GM18907 (cell line): Measurements from ENCODE around the gene RAB43.
A peak's percentile ranks its signal among the peaks of the same experiment; 100 is the strongest.
"Not testable (repeated sequence)": the region's sequence is repeated elsewhere in the genome, so short reads cannot be mapped to it uniquely, and the experiment has no call there.

Experiments used
- ATAC-seq: cut with Tn5 transposase; IDR thresholded peaks from one replicate; pipeline ENCODE4 v1.9.1; 2021; ENCODE audit warnings: mild to moderate bottlenecking, moderate library complexity; ENCODE audit not compliant: unreplicated experiment

The RAB43 gene

DNA sequence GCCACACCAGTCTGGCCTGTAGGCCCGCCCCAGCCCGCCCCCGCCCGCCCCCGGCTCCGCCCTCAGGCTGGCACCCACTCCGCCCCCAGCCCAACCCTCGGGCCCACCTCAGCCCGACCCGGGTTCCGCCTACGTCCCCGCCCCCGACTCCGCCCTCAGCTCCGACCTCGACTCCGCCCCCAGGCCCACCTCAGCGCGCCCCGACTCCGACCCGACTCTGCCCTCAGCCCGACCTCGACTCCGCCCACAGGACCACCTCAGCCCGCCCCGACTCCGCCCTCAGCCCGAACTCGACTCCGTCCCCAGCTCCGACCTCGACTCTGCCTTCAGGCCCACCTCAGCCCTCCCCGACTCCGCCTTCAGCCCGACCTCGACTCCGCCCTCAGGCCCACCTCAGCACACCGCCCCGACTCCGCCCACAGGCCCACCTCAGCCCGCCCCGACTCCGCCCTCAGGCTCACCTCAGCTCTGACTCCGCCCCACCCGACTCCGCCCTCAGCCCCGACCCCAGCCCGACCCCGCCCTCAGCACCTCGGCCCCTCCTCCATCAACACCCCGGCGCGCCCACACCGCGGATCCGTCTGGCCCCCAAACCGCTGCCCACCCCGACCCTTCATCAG lies at the start of gene RAB43:
Gene RAB43 (minus strand): TSS at position 13 of the 620 bp plus-strand sequence. CDS start 315 bp downstream, outside the sequence.
- ATAC-seq = peak; percentile 42

DNA sequence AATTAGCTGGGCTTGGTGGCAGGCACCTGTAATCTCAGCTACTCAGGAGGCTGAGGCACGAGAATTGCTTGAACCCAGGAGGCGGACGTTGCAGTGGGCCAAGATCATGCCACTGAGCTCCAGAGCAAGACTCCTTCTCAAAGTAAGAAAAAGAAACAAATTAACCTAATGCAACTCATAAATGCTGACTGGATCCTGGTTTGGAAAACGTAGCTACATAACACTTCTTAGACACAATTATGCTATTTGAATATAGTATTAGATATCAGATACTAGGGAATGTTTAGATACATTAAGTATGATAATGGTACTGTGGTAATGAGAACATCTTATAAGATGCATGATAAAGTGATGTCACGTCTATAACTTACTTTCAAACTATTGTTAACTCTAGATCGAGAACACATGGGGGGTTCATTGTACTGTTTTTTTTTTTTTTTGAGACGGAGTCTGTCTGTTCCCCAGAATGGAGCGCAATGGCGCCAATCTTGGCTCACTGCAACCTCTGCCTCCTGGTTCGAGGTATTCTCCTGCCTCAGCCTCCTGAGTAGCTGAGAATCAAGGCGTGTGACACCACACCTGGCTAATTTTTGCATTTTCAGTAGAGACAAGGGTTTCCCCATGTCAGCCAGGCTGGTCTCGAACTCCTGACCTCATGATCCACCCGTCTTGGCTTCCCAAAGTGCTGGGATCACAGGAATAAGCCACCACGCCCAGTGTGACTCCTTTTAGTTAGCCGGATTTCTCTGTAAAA lies 45.2 kb upstream of the RAB43 start:
- no peak for ATAC-seq

DNA sequence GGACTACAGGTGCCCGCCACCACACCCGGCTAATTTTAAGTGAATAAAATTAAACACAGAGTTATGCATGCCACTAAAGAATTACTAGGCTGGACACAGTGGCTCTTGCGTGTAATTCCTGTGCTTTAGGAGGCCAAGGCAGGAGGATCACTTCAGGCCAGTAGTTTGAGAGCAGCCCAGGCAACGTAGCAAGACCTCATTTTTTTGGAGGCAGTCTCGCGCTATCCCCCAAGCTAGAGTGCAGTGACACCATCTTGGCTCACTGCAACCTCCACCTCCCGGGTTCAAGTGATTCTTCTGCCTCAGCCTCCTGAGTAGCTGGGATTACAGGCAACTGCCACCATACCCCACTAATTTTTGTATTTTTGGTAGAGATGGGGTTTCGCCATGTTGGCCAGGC lies 44.0 kb upstream of the RAB43 start:
- ATAC-seq = not testable (repeated sequence)

DNA sequence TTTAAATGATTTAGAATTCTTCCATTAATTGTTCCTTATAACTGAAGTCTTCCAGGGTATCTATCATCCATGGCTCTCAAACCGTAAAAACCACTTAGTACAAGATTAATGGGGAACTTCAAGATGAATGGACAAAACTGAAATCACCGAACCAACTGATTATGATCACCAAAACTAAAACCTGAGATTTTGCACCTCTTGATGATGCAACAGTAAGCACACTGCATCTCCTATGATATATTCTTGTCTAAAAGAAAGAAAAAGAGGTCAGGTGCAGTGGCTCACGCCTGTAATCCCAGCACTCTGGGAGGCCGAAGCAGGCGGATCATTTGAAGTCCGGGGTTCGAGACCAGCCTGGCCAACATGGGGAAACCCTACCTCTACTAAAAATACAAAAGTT lies 42.9 kb upstream of the RAB43 start:
- no peak for ATAC-seq

DNA sequence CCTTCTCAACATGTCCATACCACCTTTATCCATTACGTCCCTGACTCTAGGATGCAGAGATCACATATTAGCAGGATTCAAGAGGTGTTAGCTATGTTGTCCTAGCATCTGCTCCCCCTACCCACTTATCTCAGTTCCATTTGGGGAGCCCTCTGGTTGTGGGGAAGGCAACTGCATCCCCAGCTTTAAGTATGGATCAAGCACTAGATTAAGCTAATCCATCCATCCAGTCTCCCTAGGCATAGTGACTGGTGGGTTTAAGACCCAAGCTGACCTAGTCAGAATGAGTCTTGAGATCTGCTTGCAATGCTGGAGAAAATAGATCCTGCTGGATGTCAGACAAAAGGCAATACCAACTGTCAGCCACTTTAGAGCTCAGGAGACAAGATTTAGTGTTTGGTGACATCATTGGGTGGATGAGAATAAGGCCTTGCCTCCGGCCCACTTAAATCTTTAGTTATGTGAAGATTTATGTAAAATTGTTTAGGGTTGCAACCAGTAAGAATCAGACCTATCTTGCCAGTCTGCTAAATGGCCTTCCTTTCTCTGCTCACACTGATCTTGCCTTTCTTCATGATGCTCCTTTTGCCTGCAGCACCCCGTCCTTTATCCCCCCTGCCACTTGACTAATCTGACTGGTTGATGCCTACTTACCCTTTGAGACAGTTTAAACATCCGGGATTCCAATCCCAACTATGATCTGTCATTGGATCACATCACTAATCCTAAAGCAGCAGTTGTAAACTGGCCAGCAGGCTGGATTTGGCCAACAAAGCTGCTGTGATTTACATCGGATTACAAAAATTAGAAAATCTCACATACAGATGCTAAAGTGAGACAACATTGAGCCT lies 41.4 kb upstream of the RAB43 start:
- ATAC-seq = no peak

DNA sequence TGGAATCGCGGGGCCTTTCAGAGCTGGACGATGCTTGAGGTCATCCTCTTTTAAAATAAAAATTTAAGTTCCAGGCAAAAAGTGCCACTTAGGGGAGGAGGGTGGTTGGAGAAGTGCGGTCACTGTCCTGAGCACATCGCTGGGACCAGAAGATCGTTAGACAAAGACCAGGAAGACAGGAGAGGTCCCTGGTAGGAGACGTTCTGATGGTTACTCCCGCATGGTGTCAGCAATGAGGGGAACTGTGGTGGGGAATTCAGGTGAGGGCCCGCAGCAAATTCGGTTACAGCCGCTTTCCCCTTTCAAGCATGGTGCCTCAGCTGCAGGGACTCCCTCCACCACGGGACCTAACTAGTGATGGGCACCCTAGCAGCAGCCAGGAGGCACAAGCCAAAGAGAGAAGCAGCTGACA lies 40.3 kb upstream of the RAB43 start:
- no peak for ATAC-seq

DNA sequence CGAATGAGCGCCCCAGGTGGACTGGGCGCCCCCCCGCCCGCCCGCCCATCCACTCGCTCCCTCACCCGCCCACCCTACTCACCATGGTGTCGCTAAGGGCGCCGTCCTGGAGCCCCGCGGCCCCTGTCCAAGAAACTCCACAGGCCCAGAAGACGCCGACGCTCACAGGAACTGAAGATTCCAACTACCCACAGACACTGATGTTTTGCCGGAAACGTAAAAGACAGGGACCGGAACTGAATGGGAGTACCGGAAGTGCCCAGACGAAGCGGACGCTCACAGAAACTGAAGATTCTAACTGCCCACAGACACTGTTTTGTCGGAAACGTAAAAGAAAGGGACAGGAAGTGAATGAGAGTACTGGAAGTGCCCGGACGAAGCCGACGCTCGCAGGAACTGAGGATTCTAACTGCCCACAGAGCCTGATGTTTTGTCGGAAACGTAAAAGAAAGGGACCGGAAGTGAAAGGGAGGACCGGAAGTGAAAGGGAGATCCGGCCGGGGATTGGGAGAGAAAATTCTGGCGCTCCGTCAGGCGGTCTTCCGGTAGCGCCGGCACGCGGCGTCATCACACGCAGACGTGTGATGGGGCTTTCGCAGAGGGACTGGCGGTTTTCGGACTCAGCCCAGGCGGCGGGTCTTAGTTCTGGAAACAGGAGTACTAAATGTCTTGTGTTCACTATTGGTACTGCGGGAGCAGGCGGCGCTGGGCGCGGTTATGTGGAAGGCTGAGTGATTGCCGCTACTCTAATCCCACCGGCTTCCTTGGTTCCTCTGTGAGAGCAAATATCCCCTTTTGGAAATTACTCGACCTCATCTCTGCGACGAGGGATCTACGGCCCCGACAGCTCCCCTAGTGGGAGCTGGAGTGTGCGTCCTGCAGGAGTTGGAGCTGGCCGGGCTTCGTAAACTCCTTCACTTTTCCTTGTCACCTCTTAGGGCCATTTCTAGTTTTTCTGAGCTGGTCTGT lies 39.6 kb upstream of the RAB43 start, which contains the start of gene ISY1:
Gene ISY1 (minus strand): TSS at position 173 of the 969 bp plus-strand sequence. CDS start 88 bp downstream, at position 85.
- peak; percentile 81 for ATAC-seq

DNA sequence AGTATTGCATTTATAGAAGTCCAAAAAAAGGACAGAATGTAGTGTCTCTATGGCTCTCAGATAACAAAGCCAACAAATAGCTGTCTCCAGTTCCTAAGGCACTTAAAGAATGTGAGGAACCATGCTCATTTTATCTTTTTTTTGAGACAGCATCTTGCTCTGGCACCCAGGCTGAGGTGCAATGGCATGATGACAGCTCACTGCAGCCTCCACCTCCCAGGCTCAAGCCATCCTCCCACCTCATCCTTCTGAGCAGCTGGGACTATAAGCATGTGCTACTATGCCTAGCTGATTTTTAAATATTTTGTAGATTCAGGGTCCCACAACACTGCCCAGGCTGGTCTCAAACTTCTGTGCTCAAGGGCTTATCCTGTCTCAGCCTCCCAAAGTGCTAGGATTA lies 23.2 kb upstream of the RAB43 start:
- ATAC-seq = no peak

DNA sequence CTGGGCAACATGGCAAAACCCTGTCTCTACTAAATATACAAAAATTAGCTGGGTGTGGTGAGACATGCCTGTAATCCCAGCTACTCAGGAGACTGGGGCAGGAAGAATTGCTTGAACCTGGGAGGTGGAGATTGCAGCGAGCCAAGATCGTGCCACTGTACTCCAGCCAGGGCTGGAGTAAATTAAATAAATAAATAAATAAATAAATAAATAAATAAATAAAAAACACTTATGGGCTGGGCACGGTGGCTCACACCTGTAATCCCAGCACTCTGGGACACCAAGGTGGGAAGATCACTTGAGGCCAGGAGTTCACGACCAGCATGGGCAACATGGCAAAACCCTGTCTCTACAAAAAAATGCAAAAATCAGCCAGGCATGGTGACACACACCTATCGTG lies 19.4 kb upstream of the RAB43 start:
- not testable (repeated sequence) for ATAC-seq

DNA sequence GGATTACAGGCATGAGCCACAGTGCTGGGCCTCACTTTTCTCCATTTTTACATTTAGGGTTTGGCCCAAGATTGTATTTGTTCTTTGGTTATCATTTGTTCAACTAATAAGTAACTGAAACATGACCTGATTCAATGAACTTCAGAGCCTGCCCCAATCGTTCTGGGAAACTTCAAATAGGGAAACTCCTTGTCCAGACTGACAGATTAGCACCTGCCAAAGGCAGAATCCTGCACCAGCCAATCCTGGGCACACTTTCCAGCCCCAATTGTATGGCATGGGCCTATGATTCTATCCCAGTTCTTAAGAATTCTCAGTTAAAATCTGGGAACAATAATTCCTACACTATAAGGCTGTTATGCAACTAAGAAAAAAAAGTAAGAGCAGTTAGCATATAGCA lies 18.3 kb upstream of the RAB43 start:
- ATAC-seq = no peak

DNA sequence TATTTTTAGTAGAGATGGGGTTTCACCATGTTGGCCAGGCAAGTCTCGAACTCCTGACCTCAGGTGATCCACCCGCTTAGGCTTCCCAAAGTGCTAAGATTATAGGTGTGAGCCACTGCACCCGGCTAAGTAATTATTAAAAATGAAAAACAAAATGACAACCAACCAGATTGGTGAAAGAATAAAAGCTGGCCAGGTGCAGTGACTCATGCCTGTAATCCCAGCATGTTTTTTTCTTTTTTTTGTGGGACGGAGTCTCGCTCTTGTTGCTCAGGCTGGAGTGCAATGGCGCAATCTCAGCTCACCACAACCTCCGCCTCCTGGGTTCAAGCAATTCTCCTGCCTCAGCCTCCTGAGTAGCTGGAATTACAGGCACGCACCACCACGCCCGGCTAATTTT lies 14.7 kb upstream of the RAB43 start:
- not testable (repeated sequence) for ATAC-seq

DNA sequence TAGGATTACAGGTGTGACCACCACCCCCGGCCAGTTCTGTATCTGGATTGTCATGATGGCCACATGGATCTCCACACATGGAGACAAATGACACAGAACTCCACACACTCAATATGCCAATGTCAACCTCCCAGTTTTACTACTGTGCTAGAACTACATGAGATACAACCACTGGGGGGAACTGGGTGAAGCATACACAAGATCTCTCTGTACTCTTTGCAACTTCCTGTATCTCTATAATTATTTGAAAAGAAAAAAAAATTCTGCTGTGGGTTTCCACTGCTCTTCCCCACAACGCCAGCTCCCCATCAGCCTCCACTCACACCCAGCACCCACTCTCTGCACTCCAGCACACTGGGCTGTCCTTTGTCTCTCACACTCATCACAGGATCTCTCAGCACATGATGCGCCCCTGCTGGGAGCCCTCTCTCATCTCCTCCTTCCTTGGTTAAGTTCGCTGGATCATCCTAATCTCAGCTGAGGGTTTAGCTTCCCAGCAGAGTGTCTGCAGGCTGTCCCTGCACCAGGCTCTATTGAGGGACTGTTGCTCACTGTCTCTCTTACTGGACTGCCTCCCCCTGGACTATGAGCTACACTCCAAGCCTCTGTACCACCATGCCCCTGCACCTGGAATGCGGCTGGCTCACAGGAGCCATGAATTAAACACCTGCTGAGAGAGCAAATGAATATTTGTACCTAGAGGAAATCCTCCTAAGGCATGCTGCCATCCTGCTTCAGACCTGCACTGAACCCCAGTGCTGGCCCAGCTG lies 10.7 kb upstream of the RAB43 start:
- ATAC-seq = no peak

DNA sequence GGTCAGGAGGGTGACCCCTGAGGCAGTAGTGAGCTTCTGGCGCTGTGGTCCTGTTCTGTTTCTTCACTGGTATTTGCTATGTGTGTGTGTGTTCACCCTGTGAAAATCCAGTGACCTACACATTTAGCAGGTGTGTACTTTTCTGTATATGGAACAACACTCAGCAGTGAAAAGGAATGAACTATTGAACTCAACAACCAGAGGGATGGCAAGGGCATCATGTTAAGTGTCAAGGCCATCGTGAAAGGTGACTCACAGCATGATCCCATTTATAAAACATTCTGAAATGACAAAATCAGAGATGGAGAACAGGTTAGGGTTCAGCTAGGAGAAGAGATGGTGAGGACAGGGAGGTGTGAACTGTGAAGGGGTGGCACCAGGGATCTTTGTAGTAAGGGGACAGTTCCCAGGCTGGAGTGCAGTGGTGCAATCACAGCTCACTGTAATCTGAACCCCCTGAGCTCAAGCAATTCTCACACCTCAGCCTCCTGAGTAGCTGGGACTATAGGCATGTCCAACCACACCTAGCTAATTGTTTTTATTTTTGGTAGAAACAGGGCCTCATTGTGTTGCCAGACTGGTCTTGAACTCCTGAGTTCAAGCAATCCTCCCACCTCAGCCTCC lies 10.0 kb upstream of the RAB43 start:
- no peak for ATAC-seq

DNA sequence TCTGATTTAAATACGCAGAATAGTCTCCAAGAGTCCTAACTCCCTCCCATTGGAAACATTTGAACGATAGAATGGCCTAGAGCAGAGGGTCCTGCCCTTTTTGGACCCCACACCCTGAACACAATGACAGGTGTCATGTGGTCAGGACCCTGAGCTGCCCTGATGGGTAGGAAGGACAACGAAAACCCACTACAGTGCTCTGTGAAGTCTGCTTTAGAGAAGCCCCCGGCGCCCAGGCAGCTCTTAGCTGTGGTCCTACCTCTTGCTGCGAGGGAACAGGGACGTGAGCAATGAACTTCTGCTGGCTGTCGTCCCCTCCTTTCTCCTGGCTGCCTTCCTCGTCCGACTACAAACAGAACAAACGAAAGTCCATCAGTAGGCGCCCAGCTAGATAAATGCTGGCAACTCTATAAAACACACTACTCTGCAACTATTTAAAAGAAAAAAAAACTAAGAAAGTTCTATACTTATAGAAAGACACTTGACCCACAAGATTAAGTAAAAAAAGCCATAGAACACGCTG lies 8.7 kb upstream of the RAB43 start:
- no peak for ATAC-seq

DNA sequence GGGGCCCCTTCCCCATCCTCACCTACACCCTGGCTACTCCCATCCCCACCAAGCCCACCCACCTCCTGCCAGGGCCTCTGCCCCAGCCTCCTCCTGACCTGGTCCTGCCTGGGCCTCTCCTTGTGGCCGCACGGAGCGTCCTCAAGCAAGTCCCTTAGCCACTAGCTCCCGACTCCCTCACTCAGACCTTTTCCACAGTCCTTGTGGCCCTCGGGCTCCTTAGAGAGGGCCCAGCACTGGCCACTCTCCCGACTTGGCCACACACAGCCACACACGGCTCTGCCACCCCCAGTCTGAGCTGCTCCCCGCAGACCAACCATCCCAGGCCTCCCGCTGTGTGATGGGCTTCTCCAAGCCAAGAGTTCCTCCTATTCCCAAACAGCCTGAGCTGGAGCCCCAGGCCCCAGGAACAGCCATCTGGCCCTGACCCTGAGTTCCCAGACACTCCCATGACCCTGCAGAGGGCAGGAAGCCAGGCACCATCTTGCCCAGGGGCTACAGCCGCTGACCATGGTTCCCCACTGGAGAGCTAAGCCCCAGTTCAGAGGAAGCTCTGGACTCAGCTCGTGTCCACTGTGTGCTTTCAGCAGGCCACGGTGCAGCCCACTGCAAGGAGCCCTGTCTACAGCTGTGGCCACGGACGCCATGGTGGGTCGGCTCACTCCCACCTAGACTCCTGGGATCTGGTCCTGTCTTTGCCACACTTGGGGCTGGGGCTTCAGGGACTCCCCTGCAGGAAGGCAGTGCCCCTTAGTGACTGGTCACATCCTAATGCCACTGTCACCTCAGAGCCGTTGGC lies 7.0 kb upstream of the RAB43 start:
- no peak for ATAC-seq

DNA sequence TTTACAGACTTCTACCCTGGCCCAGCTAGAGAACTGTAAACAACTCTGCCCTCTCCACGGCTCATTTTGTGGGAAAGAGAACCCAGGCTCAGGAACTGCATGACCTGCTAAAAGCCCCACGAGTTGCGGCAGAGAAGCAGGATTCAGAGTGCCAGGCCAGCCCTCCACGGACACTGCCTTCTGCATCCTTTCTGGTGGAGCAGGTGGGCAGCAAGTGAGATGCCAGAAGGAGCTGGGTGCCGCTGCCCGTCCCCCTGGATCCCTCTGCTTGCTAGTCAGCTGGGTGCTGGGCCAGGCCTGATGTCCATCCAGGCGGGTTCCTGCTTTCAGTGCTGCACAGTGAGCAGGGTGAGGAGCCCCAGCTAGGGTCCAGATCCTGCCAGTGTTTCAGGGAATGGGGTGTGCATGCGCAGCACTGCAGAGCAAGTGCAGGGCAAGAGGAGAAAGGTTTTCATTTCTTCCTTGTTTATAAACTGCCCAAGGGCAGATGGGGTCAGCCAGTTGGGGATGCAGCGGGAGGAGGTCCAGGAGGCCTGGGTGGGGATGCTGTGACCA lies 5.2 kb upstream of the RAB43 start:
- no peak for ATAC-seq

DNA sequence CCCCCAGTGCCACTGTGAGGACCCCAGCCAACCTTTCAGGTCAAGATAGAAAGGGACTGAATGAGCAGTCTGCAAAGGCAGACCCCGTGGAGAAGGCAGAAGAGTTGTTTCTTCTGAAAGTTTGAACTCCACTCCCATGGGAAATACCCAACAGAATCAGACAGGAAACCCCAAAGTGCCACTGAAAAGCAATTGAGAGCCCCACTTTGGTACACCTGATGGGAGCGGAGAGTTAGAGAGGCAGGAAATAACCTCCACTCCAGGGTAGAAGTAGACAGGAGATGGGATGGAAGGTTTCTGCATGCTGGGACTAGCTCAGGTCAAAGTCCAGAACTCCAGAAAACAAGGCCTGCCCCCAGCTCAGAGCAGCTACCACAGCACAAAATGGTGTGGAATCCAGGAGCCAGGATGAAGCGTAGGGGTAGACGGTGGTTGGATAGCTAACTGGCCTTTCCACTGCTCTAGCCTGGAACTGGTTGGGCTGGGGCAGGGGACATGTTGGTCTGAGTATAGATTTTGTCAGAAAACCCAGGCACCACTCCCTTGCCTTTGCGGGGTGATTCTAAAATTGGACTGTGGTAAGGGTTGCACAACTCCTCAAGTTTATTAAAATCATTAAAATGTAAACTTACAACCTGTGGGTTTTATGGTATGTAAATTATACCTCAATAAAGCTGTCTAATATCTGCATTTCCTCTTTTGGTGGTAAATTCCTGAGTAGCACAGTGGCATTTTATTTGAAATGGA lies 1.9 kb upstream of the RAB43 start:
- ATAC-seq = no peak
